Measurements from ENCODE around the gene FBP2. TPM values are rescaled to one million over a fixed set of nuclear protein-coding genes. Genes with fewer than 3 reads are reported as not detected.

FBP2 gene
- total RNA-seq, 2 donors from 2014 or later, result not detected

DNA sequence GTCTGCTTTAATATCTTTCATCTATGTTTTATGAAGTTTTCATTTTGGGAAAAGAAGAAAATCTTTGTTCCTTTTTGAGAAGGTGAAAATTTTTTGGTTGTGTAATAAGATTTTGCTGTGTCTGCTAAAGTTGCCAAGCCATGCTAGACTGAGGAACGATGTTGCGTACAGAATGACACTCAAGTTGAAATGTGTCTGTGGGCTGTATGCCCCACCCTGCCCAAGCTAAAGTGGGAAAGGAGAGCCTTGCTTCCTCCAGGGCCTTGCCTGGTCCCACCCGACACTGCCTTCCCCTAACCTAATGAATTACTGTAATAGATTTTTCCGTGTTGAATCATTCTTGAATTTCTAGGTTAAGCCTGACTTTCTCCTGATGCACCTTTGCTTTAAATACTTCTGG, 36.2 kb downstream of the FBP2 start:
- TF ChIP-seq, protein P1, sequence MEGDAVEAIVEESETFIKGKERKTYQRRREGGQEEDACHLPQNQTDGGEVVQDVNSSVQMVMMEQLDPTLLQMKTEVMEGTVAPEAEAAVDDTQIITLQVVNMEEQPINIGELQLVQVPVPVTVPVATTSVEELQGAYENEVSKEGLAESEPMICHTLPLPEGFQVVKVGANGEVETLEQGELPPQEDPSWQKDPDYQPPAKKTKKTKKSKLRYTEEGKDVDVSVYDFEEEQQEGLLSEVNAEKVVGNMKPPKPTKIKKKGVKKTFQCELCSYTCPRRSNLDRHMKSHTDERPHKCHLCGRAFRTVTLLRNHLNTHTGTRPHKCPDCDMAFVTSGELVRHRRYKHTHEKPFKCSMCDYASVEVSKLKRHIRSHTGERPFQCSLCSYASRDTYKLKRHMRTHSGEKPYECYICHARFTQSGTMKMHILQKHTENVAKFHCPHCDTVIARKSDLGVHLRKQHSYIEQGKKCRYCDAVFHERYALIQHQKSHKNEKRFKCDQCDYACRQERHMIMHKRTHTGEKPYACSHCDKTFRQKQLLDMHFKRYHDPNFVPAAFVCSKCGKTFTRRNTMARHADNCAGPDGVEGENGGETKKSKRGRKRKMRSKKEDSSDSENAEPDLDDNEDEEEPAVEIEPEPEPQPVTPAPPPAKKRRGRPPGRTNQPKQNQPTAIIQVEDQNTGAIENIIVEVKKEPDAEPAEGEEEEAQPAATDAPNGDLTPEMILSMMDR (conservative IDR thresholded peaks at IDR 0.05), result no peak
- Mint-ChIP-seq H3K27ac (no peak overlapping the region), H3K36me3 (ENCODE audit: low read depth) (peaks cover 30% of the 10 kb centered on the region), H3K9me3 (no peaks in the 10 kb centered on the region), H3K27me3 (ENCODE audit: insufficient read depth) (peaks cover 19% of the 10 kb centered on the region), H3K4me1 (peaks cover 19% of the 10 kb centered on the region), H3K4me3 (no peak overlapping the region)
- Histone ChIP-seq H3K9ac (ENCODE audit: extremely low read depth, low read length, poor library complexity, severe bottlenecking) (no peak overlapping the region), H3K27ac (ENCODE audit: low read depth, low read length) (no peak overlapping the region), H3K4me3 (ENCODE audit: low read length) (no peak overlapping the region), H3K9me3 (ENCODE audit: control insufficient read depth, low read length) (no peaks in the 10 kb centered on the region), H3K4me1 (ENCODE audit: control insufficient read depth, insufficient read depth, low read length) (no peaks in the 10 kb centered on the region), H3K27me3 (ENCODE audit: control insufficient read depth, insufficient read depth, low read length, poor library complexity, severe bottlenecking) (peaks cover 4% of the 10 kb centered on the region), H3K36me3 (ENCODE audit: control insufficient read depth, insufficient read depth, low read length) (peaks cover 4% of the 10 kb centered on the region)
- 94 to 100% methylated on average over 3 to 4 of the region's 4 CpGs for WGBS, 2 experiments (ENCODE audit: insufficient coverage in 1 of 2, insufficient read length in 1 of 2)
- DNase-seq, result no peak

GRCh38 chr9:94554439-94555331, 38.9 kb downstream of the FBP2 start, which contains the start of gene PCAT7:
TSS of gene PCAT7 (plus strand) at chr9:94555083.
- DNase-seq, result peak; percentile 94
- 17 to 48% methylated on average over 15 to 40 of the region's 40 CpGs for WGBS, 2 experiments (ENCODE audit: insufficient coverage in 1 of 2, insufficient read length in 1 of 2)
- peak within 1 kb of the TSS; percentile 91 for H3K9ac ChIP-seq (ENCODE audit: extremely low read depth, low read length, poor library complexity, severe bottlenecking)
- H3K4me1 Mint-ChIP-seq, result peaks cover 19% of the 10 kb centered on the region
- peaks cover 15% of the 10 kb centered on the region for H3K9me3 Mint-ChIP-seq
- H3K27me3 Mint-ChIP-seq (ENCODE audit: insufficient read depth), result peaks cover 19% of the 10 kb centered on the region
- H3K27ac Mint-ChIP-seq, result no peak within 1 kb of the TSS
- peaks cover 12% of the 10 kb centered on the region for H3K36me3 ChIP-seq (ENCODE audit: control insufficient read depth, insufficient read depth, low read length)
- H3K4me3 Mint-ChIP-seq, result no peak within 1 kb of the TSS
- TF ChIP-seq, protein P1 (conservative IDR thresholded peaks at IDR 0.05), result peak; percentile 80
- peaks cover 15% of the 10 kb centered on the region for H3K9me3 ChIP-seq (ENCODE audit: control insufficient read depth, low read length)
- H3K4me3 ChIP-seq (ENCODE audit: low read length), result peak within 1 kb of the TSS; percentile 88
- peak within 1 kb of the TSS; percentile 90 for H3K27ac ChIP-seq (ENCODE audit: low read depth, low read length)
- H3K4me1 ChIP-seq (ENCODE audit: control insufficient read depth, insufficient read depth, low read length), result no peaks in the 10 kb centered on the region
- H3K27me3 ChIP-seq (ENCODE audit: control insufficient read depth, insufficient read depth, low read length, poor library complexity, severe bottlenecking), result peaks cover 4% of the 10 kb centered on the region
- H3K36me3 Mint-ChIP-seq (ENCODE audit: low read depth), result peaks cover 37% of the 10 kb centered on the region

- peaks cover 4% of the 10 kb centered on the region for H3K27me3 ChIP-seq (ENCODE audit: control insufficient read depth, insufficient read depth, low read length, poor library complexity, severe bottlenecking)
- H3K27ac ChIP-seq (ENCODE audit: low read depth, low read length), result no peak overlapping the region
- TF ChIP-seq, protein P1 (conservative IDR thresholded peaks at IDR 0.05), result no peak
- Mint-ChIP-seq H3K9me3 (peaks cover 19% of the 10 kb centered on the region), H3K27ac (no peak overlapping the region), H3K36me3 (ENCODE audit: low read depth) (peaks cover 37% of the 10 kb centered on the region), H3K4me1 (peaks cover 19% of the 10 kb centered on the region), H3K4me3 (no peak overlapping the region), H3K27me3 (ENCODE audit: insufficient read depth) (peaks cover 19% of the 10 kb centered on the region)
- WGBS, 2 experiments (ENCODE audit: insufficient coverage in 1 of 2, insufficient read length in 1 of 2), result 41 to 54% methylated on average over 10 to 16 of the region's 16 CpGs
- no peak for DNase-seq
- H3K9me3 ChIP-seq (ENCODE audit: control insufficient read depth, low read length), result peaks cover 15% of the 10 kb centered on the region
- H3K9ac ChIP-seq (ENCODE audit: extremely low read depth, low read length, poor library complexity, severe bottlenecking), result peak overlapping the region; percentile 91
- no peaks in the 10 kb centered on the region for H3K4me1 ChIP-seq (ENCODE audit: control insufficient read depth, insufficient read depth, low read length)
- H3K36me3 ChIP-seq (ENCODE audit: control insufficient read depth, insufficient read depth, low read length), result peaks cover 8% of the 10 kb centered on the region
- H3K4me3 ChIP-seq (ENCODE audit: low read length), result peak overlapping the region; percentile 88
These were observed 39.6 kb downstream of the FBP2 start for GRCh38 chr9:94554078-94554438.
